Measurements from ENCODE around the gene MFAP4. TPM values are rescaled to one million over a fixed set of nuclear protein-coding genes. Genes with fewer than 3 reads are reported as not detected.

Gene MFAP4
- total RNA-seq, 4 donors from 2014 or later = 89.3 to 282 (median 165) TPM

GRCh38 chr17:19366637-19366972 lies 20.4 kb downstream of the MFAP4 start:
- Histone ChIP-seq H3K4me3 (no peak overlapping the region), H3K4me1 (peaks cover 0 to 31% (median 13%) of the 10 kb centered on the region in 3 donors), H3K9me3 (no peaks in the 10 kb centered on the region), H3K36me3 (no peaks in the 10 kb centered on the region), H3K27me3 (no peaks in the 10 kb centered on the region), H3K27ac (no peak overlapping the region)
- no peak for TF ChIP-seq POLR2A (IDR thresholded peaks at IDR 0.05)
- TF ChIP-seq CTCF (IDR thresholded peaks at IDR 0.05) = no peak
- no peak for TF ChIP-seq POLR2AphosphoS5 (IDR thresholded peaks at IDR 0.05)
- no peak for TF ChIP-seq EP300 (IDR thresholded peaks at IDR 0.05)
- no peak for ATAC-seq
- WGBS, 2 donors (ENCODE audit: low coverage in 1 of 2) = 80% methylated on average over 1 of the region's 5 CpGs; no CpG with 5 or more reads in 1 of the 2 donors

GRCh38 chr17:19365833-19366636 lies 21.0 kb downstream of the MFAP4 start:
- H3K4me1 ChIP-seq = peaks cover 0 to 36% (median 13%) of the 10 kb centered on the region in 3 donors
- H3K27me3 ChIP-seq = no peaks in the 10 kb centered on the region
- H3K9me3 ChIP-seq = no peaks in the 10 kb centered on the region
- TF ChIP-seq CTCF (IDR thresholded peaks at IDR 0.05) (no peak), POLR2AphosphoS5 (IDR thresholded peaks at IDR 0.05) (no peak), EP300 (IDR thresholded peaks at IDR 0.05) (no peak), POLR2A (IDR thresholded peaks at IDR 0.05) (no peak)
- no peak for ATAC-seq
- no peak overlapping the region for H3K27ac ChIP-seq
- WGBS, 2 donors (ENCODE audit: low coverage in 1 of 2) = 80 to 100% methylated on average over 1 to 3 of the region's 9 CpGs
- no peaks in the 10 kb centered on the region for H3K36me3 ChIP-seq
- no peak overlapping the region for H3K4me3 ChIP-seq

GRCh38 chr17:19365499-19365817 lies 21.5 kb downstream of the MFAP4 start:
- no peaks in the 10 kb centered on the region for H3K36me3 ChIP-seq
- 100% methylated on average over 2 to 3 of the region's 4 CpGs for WGBS, 2 donors (ENCODE audit: low coverage in 1 of 2)
- TF ChIP-seq CTCF (IDR thresholded peaks at IDR 0.05) (no peak), EP300 (IDR thresholded peaks at IDR 0.05) (no peak), POLR2AphosphoS5 (IDR thresholded peaks at IDR 0.05) (no peak), POLR2A (IDR thresholded peaks at IDR 0.05) (no peak)
- H3K9me3 ChIP-seq = no peaks in the 10 kb centered on the region
- peaks cover 0 to 32% (median 13%) of the 10 kb centered on the region in 3 donors for H3K4me1 ChIP-seq
- H3K27ac ChIP-seq = no peak overlapping the region
- no peak overlapping the region for H3K4me3 ChIP-seq
- no peaks in the 10 kb centered on the region for H3K27me3 ChIP-seq
- no peak for ATAC-seq

- Histone ChIP-seq H3K4me3 (no peak overlapping the region), H3K27me3 (no peaks in the 10 kb centered on the region), H3K4me1 (peaks cover 0 to 26% (median 12%) of the 10 kb centered on the region in 3 donors), H3K27ac (no peak overlapping the region), H3K36me3 (peaks cover 0 to 4% of the 10 kb centered on the region in 2 donors), H3K9me3 (no peaks in the 10 kb centered on the region)
- WGBS, 2 donors (ENCODE audit: low coverage in 1 of 2) = 100% methylated on average over 2 of the region's 14 CpGs; no CpG with 5 or more reads in 1 of the 2 donors
- no peak for TF ChIP-seq POLR2A (IDR thresholded peaks at IDR 0.05)
- no peak for TF ChIP-seq POLR2AphosphoS5 (IDR thresholded peaks at IDR 0.05)
- TF ChIP-seq CTCF (IDR thresholded peaks at IDR 0.05) = no peak
- TF ChIP-seq EP300 (IDR thresholded peaks at IDR 0.05) = no peak
- ATAC-seq = no peak
Observed at GRCh38 chr17:19364699-19365498, 22.1 kb downstream of the MFAP4 start.
